Natural killer cell treated with Interleukin-12 subunit alpha and Interleukin-12 subunit beta and Interleukin-15 and Interleukin-18, amount 100 ng/mL, for 72 hours (primary cell): ENCODE measurements around the gene NCOA6. TPM values are rescaled to one million over a fixed set of nuclear protein-coding genes. Genes with fewer than 3 reads are reported as not detected.
"Not testable (repeated sequence)": the region's sequence is repeated elsewhere in the genome, so short reads cannot be mapped to it uniquely, and the experiment has no call there.

ENCODE experiments used
- ATAC-seq, 2 donors: fragments of 150-1000 bp; cut with Tn5 transposase in 1 of 2; sonication (Bioruptor Pico), chemical (Tn5 transposase) in 1 of 2; 2 replicates each; pipeline ENCODE4 v1.10.0; 2021
- DNase-seq: peaks from one replicate; pipeline ENCODE4 v3.0.0; 2022; ENCODE audit warnings: low spot score
- H3K27ac Mint-ChIP-seq, 2 donors: 1 replicate in 1 of 2; 2 replicates in 1 of 2; pipeline ENCODE4 v1.8.0; 2022; ENCODE audit warnings: mixed read lengths in 2 of 2, mild to moderate bottlenecking in 1 of 2, moderate library complexity in 1 of 2
- H3K27me3 Mint-ChIP-seq, 2 donors: 1 replicate in 1 of 2; 2 replicates in 1 of 2; pipeline ENCODE4 v1.8.0; 2022; ENCODE audit warnings: mixed read lengths in 2 of 2
- H3K36me3 Mint-ChIP-seq: one replicate; pipeline ENCODE4 v1.8.0; 2022; ENCODE audit warnings: mixed read lengths
- H3K4me1 Mint-ChIP-seq, 2 donors: 1 replicate in 1 of 2; 2 replicates in 1 of 2; pipeline ENCODE4 v1.8.0; 2022; ENCODE audit warnings: low read depth in 2 of 2, mixed read lengths in 2 of 2, mild to moderate bottlenecking in 1 of 2
- H3K4me3 Mint-ChIP-seq: one replicate; pipeline ENCODE4 v1.8.0; 2022; ENCODE audit warnings: mixed read lengths
- H3K9me3 Mint-ChIP-seq: 2 replicates; pipeline ENCODE4 v1.8.0; 2022; ENCODE audit warnings: mixed read lengths
- total RNA-seq, 2 donors: library from RNA; stranded (reverse); gene quantifications; one replicate each; pipeline ENCODE4 v1.2.3, GENCODE V29; 2022

NCOA6 gene
- total RNA-seq, 2 donors from 2014 or later: 24.7 to 30.7 TPM

DNA sequence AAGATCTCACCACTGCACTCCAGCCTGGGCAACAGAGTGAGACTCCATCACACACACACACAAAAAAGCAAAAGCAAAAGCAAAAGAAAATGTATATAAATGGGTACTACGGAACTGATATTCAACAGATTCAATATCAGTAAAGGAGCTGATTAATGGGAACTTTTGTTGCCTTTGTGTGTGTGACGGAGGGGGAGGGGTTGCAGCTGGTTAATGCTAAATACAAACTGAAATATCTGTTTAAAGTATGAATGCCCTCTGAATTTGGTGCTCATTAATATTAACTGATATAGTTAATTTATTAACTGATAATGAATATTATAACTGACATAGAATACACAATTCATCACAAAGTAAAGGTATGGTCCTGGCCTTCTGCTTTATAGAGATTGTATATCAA is 8.4 kb downstream of the NCOA6 start:
- no peak overlapping the region for H3K4me3 Mint-ChIP-seq
- peaks cover 24 to 35% of the 10 kb centered on the region in 2 donors for H3K4me1 Mint-ChIP-seq
- no peak for ATAC-seq
- H3K27ac Mint-ChIP-seq: no peak overlapping the region
- DNase-seq: no peak
- no peaks in the 10 kb centered on the region for H3K36me3 Mint-ChIP-seq
- no peaks in the 10 kb centered on the region for H3K9me3 Mint-ChIP-seq
- H3K27me3 Mint-ChIP-seq: no peaks in the 10 kb centered on the region

DNA sequence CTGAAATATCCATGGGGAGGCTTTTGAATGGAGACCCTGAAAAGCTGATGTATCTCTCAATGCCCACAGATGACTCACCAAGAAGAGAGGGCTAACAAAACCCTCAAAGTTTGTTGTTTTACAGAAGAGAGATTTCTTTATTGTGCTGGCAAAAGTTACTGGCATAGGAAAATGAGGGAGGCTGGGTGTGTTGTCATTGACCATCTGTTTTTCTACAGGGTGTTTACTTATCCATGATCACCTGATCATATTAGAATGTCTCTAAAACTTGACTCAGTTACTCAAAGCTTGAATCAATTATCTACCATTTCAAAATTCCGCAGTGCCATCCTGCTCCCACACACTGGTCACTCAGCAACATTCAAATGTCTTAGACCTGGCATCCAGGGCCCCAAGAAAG is 9.8 kb downstream of the NCOA6 start:
- Mint-ChIP-seq H3K4me1 (peaks cover 21 to 22% of the 10 kb centered on the region in 2 donors), H3K36me3 (no peaks in the 10 kb centered on the region), H3K9me3 (no peaks in the 10 kb centered on the region), H3K27ac (no peak overlapping the region), H3K4me3 (no peak overlapping the region), H3K27me3 (no peaks in the 10 kb centered on the region)
- no peak for ATAC-seq
- DNase-seq: no peak

DNA sequence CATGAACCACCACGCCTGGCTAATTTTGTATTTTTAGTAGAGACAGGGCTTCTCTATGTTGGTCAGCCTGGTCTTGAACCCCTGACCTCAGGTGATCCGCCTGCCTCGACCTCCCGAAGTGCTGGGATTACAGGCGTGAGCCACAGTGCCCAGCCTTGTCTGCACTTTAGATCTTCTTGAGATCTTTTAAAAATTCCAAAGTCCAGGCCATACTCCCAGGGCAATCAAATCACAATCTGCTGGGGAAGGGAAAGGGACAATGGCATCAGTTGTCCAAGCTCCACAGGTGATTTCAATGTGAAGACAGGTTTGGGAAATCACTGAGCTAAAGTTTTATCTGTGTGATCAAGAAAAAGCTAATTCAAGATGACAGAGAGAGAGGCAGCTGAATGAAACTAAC is 16.9 kb downstream of the NCOA6 start:
- H3K4me1 Mint-ChIP-seq: peaks cover 10 to 22% of the 10 kb centered on the region in 2 donors

DNA sequence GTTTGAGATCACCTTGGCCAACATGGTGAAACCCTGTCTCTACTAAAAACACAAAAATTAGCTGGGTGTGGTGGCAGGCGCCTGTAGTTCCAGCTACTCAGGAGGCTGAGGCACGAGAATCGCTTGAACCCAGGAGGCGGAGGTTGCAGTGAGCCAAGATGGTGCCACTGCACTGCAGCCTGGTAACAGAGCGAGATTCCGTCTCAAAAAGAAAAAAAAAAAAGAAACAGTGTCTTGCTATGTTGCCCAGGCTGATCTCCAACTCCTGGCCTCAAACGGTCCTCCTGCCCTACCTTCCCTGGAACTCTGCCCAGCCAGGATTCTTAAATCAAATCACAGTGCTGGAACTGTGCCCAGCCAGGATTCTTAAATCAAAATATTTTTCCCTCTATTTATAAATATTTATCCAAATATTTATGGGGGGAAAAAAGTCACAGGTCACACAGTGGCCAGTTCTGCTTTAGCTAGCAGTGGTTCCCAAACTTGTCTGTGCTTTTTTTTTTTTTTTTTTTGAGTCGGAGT is 17.4 kb downstream of the NCOA6 start:
- H3K27ac Mint-ChIP-seq, H3K9me3 Mint-ChIP-seq, H3K36me3 Mint-ChIP-seq, H3K4me3 Mint-ChIP-seq, DNase-seq, H3K27me3 Mint-ChIP-seq, ATAC-seq: not testable (repeated sequence)
- H3K4me1 Mint-ChIP-seq: peaks cover 10 to 22% of the 10 kb centered on the region in 2 donors

More for the DNA sequence above, 16.9 kb downstream of the NCOA6 start:
- H3K36me3 Mint-ChIP-seq: no peaks in the 10 kb centered on the region
- no peaks in the 10 kb centered on the region for H3K9me3 Mint-ChIP-seq
- H3K27me3 Mint-ChIP-seq: no peaks in the 10 kb centered on the region
- no peak overlapping the region for H3K27ac Mint-ChIP-seq
- no peak for ATAC-seq
- no peak for DNase-seq
- no peak overlapping the region for H3K4me3 Mint-ChIP-seq

DNA sequence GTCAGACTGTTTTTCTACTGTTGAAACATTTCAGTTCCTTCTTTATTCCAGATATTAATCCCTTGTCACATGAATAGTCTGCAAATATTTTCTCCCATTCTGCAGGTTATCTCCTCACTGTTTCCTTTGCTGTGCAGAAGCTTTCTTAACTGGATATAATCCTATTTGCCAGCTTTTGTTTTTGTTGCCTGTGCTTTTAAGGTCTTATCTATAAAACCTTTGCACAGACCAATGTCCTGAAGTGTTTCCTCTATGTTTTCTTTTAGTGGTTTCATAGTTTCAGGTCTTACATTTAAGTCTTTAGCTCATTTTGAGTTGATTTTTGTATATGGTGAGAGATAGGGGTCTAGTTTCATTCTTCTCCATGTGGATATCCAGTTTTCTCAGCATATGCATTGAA is 19.2 kb downstream of the NCOA6 start:
- H3K27me3 Mint-ChIP-seq: no peaks in the 10 kb centered on the region
- ATAC-seq: no peak
- H3K36me3 Mint-ChIP-seq: no peaks in the 10 kb centered on the region
- DNase-seq: no peak
- H3K4me1 Mint-ChIP-seq: peaks cover 19% of the 10 kb centered on the region in 2 donors
- no peak overlapping the region for H3K27ac Mint-ChIP-seq
- H3K4me3 Mint-ChIP-seq: no peak overlapping the region
- no peaks in the 10 kb centered on the region for H3K9me3 Mint-ChIP-seq

DNA sequence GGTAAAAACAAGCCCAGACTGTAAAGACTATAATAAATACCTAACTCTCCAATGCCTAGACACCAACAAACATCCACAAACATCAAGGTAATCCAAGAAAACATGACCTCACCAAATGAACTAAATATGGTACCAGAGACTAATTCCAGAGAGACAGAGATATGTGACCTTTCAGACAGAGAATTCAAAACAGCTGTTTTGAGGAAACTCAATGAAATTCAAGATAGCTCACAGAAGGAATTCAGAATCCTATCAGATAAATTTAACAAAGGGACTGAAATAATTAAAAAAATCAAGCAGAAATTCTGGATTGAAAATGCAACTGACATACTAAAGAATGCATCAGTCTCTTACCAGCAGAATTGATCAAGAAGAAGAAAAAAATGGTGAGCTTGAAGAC is 26.6 kb downstream of the NCOA6 start:
- DNase-seq (no peak), ATAC-seq (no peak)
- Mint-ChIP-seq H3K36me3 (no peaks in the 10 kb centered on the region), H3K27ac (peak overlapping the region in 1 of 2 donors; percentile 17), H3K4me1 (peaks cover 29 to 38% of the 10 kb centered on the region in 2 donors), H3K9me3 (no peaks in the 10 kb centered on the region), H3K4me3 (no peak overlapping the region), H3K27me3 (no peaks in the 10 kb centered on the region)

DNA sequence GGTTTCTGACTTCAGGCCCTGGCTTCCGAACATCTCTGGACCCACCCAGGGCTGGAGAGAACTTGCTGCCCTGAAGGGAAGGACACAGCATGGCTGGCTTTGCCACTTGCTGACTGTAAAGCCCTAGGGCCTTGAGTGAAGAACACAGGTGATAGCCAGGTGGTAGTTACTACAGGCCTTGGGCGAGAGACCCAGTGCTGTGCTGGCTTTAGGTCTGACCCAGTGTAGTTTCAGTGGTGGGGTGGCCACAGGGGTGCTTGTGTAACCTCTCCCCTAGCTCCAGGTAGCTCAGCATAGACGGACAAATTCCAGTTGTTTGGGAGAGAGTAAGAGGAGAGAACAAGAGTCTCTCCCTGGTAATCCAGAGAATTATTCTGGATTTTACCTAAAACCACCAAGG is 27.1 kb downstream of the NCOA6 start:
- Mint-ChIP-seq H3K36me3 (no peaks in the 10 kb centered on the region), H3K4me1 (peaks cover 29 to 38% of the 10 kb centered on the region in 2 donors), H3K9me3 (no peaks in the 10 kb centered on the region), H3K27ac (no peak overlapping the region), H3K27me3 (no peaks in the 10 kb centered on the region), H3K4me3 (no peak overlapping the region)
- no peak for ATAC-seq
- DNase-seq: no peak

DNA sequence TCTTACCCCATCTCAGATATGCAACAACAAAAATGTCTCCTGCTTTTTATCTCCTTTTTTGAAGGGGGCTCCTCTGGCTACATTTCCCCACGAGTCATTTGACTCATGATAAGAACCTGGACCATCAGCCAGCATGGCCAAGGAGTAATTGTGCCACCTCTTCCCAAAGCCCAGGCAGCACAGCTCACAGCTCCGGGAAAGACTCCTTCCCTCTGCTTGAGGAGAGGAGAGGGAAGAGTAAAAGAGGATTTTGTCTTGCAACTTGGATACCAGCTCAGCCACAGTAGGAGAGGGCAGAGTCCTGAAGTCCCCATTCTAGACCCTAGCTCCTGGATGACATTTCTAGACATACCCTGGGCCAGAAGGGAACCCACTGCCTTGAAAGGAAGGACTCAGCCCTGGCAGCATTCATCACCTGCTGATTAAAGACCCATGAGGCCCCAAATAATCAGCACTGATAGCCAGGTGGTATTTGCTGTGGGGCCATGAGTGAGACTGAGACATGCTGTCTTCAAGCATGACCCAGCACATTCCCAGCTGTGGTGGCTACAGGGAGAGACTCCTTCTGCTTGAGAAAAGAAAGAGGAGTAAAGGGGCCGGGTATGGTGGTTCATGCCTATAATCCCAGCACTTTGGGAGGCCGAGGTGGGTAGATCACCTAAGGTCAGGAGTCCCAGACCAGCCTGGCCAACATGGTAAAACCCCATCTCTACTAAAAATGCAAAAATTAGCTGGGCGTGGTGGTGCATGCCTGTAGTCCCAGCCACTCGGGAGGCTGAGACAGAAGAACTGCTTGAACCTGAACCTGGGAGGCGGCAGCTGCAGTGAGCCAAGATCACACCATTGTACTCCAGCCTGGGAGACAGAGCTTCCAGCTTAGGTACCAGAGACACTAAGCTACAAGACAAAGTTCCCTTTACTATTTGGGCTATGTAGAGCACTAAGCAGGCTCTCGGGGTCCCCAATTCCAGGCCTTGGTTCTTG is 28.1 kb downstream of the NCOA6 start:
- H3K9me3 Mint-ChIP-seq: no peaks in the 10 kb centered on the region
- ATAC-seq: no peak
- H3K36me3 Mint-ChIP-seq: no peaks in the 10 kb centered on the region
- peaks cover 31 to 38% of the 10 kb centered on the region in 2 donors for H3K4me1 Mint-ChIP-seq
- H3K27me3 Mint-ChIP-seq: no peaks in the 10 kb centered on the region
- no peak overlapping the region for H3K4me3 Mint-ChIP-seq
- no peak overlapping the region for H3K27ac Mint-ChIP-seq
- DNase-seq: no peak

DNA sequence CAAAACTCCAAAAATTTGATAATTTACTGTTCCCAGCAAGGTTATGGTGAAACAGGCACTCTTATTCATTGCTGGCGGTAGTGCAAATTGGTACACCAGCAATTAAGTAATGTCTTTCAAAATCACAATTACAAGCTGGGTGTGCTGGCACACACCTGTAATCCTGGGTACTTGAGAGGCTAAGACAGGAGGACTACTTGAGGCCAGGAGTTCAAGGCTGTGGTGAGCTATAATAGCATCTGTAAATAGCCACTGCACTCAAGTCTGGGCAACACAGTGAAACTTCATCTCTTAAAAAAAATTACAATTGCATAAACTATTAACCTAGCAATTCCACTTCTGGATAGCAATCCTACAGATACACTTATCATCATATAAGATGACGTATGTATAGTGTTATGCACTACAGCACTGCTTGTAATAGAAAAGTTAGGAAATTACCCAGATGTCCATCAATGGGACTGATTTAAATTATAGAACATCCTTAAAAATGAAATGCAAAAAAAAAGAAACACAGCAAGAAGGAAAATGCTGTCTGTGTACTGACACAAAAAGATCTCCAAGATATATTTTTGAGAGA is 31.4 kb downstream of the NCOA6 start:
- Mint-ChIP-seq H3K27ac (no peak overlapping the region), H3K36me3 (no peaks in the 10 kb centered on the region), H3K4me3 (no peak overlapping the region), H3K4me1 (peaks cover 11 to 23% of the 10 kb centered on the region in 2 donors), H3K27me3 (no peaks in the 10 kb centered on the region), H3K9me3 (no peaks in the 10 kb centered on the region)
- ATAC-seq (no peak), DNase-seq (no peak)

DNA sequence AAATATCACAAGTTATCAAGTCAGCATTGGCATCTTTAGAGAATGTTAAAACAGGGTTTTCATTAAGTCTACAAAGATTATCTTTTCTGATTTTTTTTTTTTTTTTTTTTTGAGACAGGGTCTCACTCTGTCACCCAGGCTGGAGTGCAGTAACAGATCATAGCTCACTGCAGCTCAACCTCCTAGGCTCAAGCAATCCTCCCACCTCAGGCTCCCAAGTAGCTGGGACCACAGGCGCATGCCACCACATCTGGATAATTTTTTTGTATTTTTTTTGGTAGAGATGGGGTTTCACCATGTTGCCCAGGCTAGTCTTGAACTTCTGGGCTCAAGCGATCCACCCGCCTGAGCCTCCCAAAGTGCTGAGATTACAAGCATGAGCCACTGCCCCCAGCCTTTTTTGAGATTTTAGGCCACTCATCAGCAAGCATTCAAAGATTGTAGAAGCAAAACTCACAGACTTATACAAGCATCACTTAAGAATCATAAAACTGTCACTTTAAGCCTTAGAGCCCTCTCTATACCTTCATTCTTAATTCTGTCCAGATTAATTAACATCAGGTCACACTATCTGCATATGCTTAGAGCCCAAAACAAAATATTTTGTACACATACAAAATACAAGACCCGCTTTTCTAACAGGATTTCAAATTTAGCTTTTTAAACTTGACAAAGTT is 32.6 kb downstream of the NCOA6 start:
- Mint-ChIP-seq H3K4me3 (no peak overlapping the region), H3K4me1 (peaks cover 5 to 15% of the 10 kb centered on the region in 2 donors), H3K27me3 (no peaks in the 10 kb centered on the region), H3K27ac (no peak overlapping the region), H3K36me3 (no peaks in the 10 kb centered on the region), H3K9me3 (no peaks in the 10 kb centered on the region)
- ATAC-seq (no peak), DNase-seq (no peak)

DNA sequence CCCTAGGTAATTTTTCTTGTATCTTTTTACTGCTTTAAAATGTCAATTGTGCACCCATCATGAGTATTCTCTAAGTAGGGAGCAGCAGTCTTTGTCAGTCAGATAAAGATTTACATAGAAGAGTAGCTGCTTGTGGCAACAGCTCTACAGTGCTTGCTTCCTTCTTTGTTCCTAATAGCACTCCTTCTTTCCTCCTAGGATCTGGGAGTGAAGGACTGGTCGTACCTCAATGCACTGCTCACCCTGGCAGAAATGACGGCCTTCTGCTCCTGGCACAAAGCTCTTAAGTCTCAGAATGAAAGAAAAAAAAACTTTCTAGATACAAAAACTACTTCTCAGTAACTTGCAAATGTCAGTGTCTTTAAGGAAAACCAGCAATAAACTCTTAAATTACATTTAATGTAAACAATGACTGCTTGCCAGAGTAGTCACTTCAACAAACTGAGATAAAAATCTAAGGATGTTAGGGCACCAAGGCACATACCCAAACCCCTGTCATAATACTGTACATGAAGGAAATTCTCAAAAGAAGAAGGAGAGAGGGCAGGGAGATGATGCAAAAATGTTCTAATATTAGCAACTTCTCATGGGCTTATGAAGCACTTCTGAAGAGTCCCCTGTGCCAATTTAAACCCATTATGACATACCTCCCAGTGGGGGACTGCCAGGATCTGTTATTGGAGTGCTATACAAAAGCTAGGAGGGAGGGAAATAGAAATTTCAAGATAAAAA is 34.0 kb downstream of the NCOA6 start:
- no peaks in the 10 kb centered on the region for H3K9me3 Mint-ChIP-seq
- H3K27me3 Mint-ChIP-seq: no peaks in the 10 kb centered on the region
- H3K4me1 Mint-ChIP-seq: peaks cover 5 to 15% of the 10 kb centered on the region in 2 donors
- H3K36me3 Mint-ChIP-seq: no peaks in the 10 kb centered on the region
- ATAC-seq (no peak), DNase-seq (no peak)
- no peak overlapping the region for H3K27ac Mint-ChIP-seq
- H3K4me3 Mint-ChIP-seq: no peak overlapping the region

DNA sequence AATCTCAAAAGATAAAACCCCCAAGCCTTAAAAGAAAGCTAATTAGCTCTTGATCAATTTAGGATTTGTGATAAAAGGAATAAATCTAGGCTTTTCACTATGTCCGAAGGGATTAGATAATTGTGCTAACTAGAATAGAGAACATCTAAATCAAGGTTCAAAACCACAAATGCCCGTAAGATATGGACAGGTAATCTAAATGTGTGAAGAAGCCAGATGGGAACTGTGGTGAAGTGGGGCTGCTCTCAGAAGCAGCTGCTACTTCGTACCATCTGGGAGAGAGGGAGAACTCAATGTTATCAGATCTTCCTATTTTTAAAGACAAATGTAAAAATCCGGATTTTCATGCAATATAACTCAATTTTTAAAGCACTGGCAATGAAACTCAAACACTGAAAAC is 44.2 kb downstream of the NCOA6 start:
- ATAC-seq (no peak), DNase-seq (no peak)
- H3K27me3 Mint-ChIP-seq: no peaks in the 10 kb centered on the region
- H3K4me3 Mint-ChIP-seq: no peak overlapping the region
- H3K36me3 Mint-ChIP-seq: no peaks in the 10 kb centered on the region
- H3K27ac Mint-ChIP-seq: no peak overlapping the region
- no peaks in the 10 kb centered on the region for H3K9me3 Mint-ChIP-seq
- no peaks in the 10 kb centered on the region for H3K4me1 Mint-ChIP-seq

DNA sequence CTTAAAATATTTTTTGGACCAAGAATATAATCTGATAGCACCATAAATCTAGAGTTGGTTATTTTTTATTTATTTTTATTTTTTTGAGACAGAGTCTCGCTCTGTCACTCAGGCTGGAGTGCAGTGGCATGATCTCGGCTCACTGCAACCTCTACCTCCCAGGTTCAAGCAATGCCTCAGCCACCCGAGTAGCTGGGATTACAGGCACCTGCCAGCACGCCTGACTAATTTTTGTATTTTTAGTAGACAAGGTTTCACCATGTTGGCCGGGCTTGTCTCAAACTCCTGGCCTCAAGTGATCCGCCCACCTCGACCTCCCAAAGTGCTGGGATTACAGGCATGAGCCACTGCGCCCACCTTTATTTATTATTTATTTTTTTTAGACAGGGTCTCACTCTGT is 45.2 kb downstream of the NCOA6 start:
- H3K27me3 Mint-ChIP-seq, H3K4me3 Mint-ChIP-seq, H3K4me1 Mint-ChIP-seq, H3K27ac Mint-ChIP-seq, H3K36me3 Mint-ChIP-seq, ATAC-seq, DNase-seq, H3K9me3 Mint-ChIP-seq: not testable (repeated sequence)
